GM23338 (cell line): ENCODE measurements around the gene GATAD2A. TPM values are rescaled to one million over a fixed set of nuclear protein-coding genes. Genes with fewer than 3 reads are reported as not detected.
A peak's percentile ranks its signal among the peaks of the same experiment; 100 is the strongest.

Source experiments
- ATAC-seq: fragments of 200-7000 bp; cut with Tn5 transposase; 3 replicates; pipeline ENCODE4 v1.9.1; 2020
- DNase-seq: peaks from one replicate; pipeline ENCODE4 v3.0.0-alpha.2; 2015; ENCODE audit warnings: low spot score
- H2AFZ ChIP-seq: fragments of 200-600 bp; sonication (generic); 2 replicates; pipeline ENCODE4 v1.8.0; 2016; ENCODE audit warnings: antibody characterized with exemption, mild to moderate bottlenecking, moderate library complexity
- H3F3A ChIP-seq: fragments of 200-600 bp; sonication (generic); replicated peaks from 2 replicates; pipeline ENCODE4 v1.8.0; 2017; ENCODE audit warnings: antibody characterized with exemption, mixed run types, low read depth
- H3K27ac ChIP-seq: fragments of 200-600 bp; sonication (generic); 2 replicates; pipeline ENCODE4 v1.6.1; 2016; ENCODE audit warnings: low read depth
- H3K27me3 ChIP-seq: fragments of 200-600 bp; sonication (generic); 2 replicates; pipeline ENCODE4 v1.8.0; 2016; ENCODE audit warnings: mild to moderate bottlenecking, mixed run types, moderate library complexity; ENCODE audit not compliant: insufficient read depth
- H3K36me3 ChIP-seq: fragments of 200-600 bp; sonication (generic); 2 replicates; pipeline ENCODE4 v1.8.0; 2016; ENCODE audit warnings: mild to moderate bottlenecking; ENCODE audit not compliant: insufficient read depth
- H3K4me1 ChIP-seq: fragments of 200-600 bp; sonication (generic); 2 replicates; pipeline ENCODE4 v1.8.0; 2016; ENCODE audit warnings: mild to moderate bottlenecking, moderate library complexity; ENCODE audit not compliant: insufficient read depth
- H3K4me2 ChIP-seq: fragments of 200-600 bp; sonication (generic); 2 replicates; pipeline ENCODE4 v1.7.1; 2017; ENCODE audit warnings: mixed run types
- H3K4me3 ChIP-seq: fragments of 200-600 bp; sonication (generic); 2 replicates; pipeline ENCODE4 v1.6.1; 2016; ENCODE audit warnings: mixed run types
- H3K79me2 ChIP-seq: fragments of 200-600 bp; sonication (generic); replicated peaks from 2 replicates; pipeline ENCODE4 v1.8.0; 2017; ENCODE audit warnings: mild to moderate bottlenecking; ENCODE audit not compliant: insufficient read depth
- H3K9me2 ChIP-seq: fragments of 200-600 bp; sonication (generic); 2 replicates; pipeline ENCODE4 v1.8.0; 2017; ENCODE audit not compliant: insufficient read depth
- H4K20me1 ChIP-seq: fragments of 200-600 bp; sonication (generic); replicated peaks from 2 replicates; pipeline ENCODE4 v1.8.0; 2017; ENCODE audit warnings: mild to moderate bottlenecking; ENCODE audit not compliant: insufficient read depth
- H3K27ac Mint-ChIP-seq: 2 replicates; pipeline ENCODE4 v1.8.0; 2020; ENCODE audit warnings: inconsistent platforms, mild to moderate bottlenecking, moderate library complexity, mixed read lengths
- H3K27me3 Mint-ChIP-seq: 3 replicates; pipeline ENCODE4 v1.8.0; 2022; ENCODE audit warnings: low read depth, mild to moderate bottlenecking, moderate library complexity, mixed read lengths, inconsistent platforms; ENCODE audit not compliant: insufficient read depth, poor library complexity
- H3K36me3 Mint-ChIP-seq: 3 replicates; pipeline ENCODE4 v1.8.0; 2021; ENCODE audit warnings: low read depth, mild to moderate bottlenecking, inconsistent platforms, moderate library complexity, mixed read lengths
- H3K4me1 Mint-ChIP-seq: 3 replicates; pipeline ENCODE4 v1.8.0; 2020; ENCODE audit warnings: mild to moderate bottlenecking, inconsistent platforms, mixed read lengths
- H3K4me3 Mint-ChIP-seq: 3 replicates; pipeline ENCODE4 v1.8.0; 2021; ENCODE audit warnings: moderate library complexity, mild to moderate bottlenecking, inconsistent platforms, mixed read lengths
- H3K9me3 Mint-ChIP-seq: 3 replicates; pipeline ENCODE4 v1.8.0; 2020; ENCODE audit warnings: moderate library complexity, mild to moderate bottlenecking, inconsistent platforms, mixed read lengths
- CREB1 ChIP-seq: fragments of 250-450 bp; sonication (Bioruptor Pico); IDR thresholded peaks from 2 replicates; pipeline ENCODE4 v1.5.0; 2020; ENCODE audit warnings: low read depth, mild to moderate bottlenecking, moderate library complexity
- CTCF ChIP-seq, 2 experiments: fragments of 200-600 bp in 1 of 2; sonication (generic) in 1 of 2; conservative IDR thresholded peaks; 2 replicates each; pipeline versions ENCODE4 v1.5.1 to v1.6.1; 2016 to 2017; ENCODE audit warnings: antibody characterized with exemption in 2 of 2, low read depth in 2 of 2, mild to moderate bottlenecking in 2 of 2, moderate library complexity in 1 of 2
- ETS1 ChIP-seq: IDR thresholded peaks from 2 replicates; pipeline ENCODE4 v1.6.1; 2016; ENCODE audit warnings: antibody characterized with exemption
- EZH2 ChIP-seq: fragments of 200-600 bp; sonication (generic); IDR thresholded peaks from one replicate; pipeline ENCODE4 v1.8.0; 2017; ENCODE audit warnings: antibody characterized with exemption, mild to moderate bottlenecking, low read depth; ENCODE audit not compliant: unreplicated experiment
- EZH2phosphoT487 ChIP-seq: fragments of 200-600 bp; sonication (generic); IDR thresholded peaks from one replicate; pipeline ENCODE4 v1.8.1; 2018; ENCODE audit warnings: antibody characterized with exemption; ENCODE audit not compliant: unreplicated experiment
- JUNB ChIP-seq: IDR thresholded peaks from one replicate; pipeline ENCODE4 v1.6.1; 2016; ENCODE audit warnings: antibody characterized with exemption; ENCODE audit not compliant: unreplicated experiment
- NANOG ChIP-seq: IDR thresholded peaks from 2 replicates; pipeline ENCODE4 v1.6.1; 2016; ENCODE audit warnings: antibody characterized with exemption, borderline replicate concordance
- POLR2AphosphoS5 ChIP-seq: IDR thresholded peaks from 2 replicates; pipeline ENCODE4 v1.6.1; 2016; ENCODE audit warnings: antibody characterized with exemption, low read depth
- REST ChIP-seq: IDR thresholded peaks from one replicate; pipeline ENCODE4 v1.6.1; 2018; ENCODE audit warnings: antibody characterized with exemption; ENCODE audit not compliant: unreplicated experiment
- STAT1 ChIP-seq: IDR thresholded peaks from one replicate; pipeline ENCODE4 v1.6.1; 2016; ENCODE audit warnings: antibody characterized with exemption; ENCODE audit not compliant: unreplicated experiment
- ZNF114 ChIP-seq: fragments of 250-450 bp; sonication (Bioruptor Pico); IDR thresholded peaks from 2 replicates; pipeline ENCODE4 v1.5.0; 2020; ENCODE audit warnings: mild to moderate bottlenecking, moderate library complexity
- ZNF462 ChIP-seq: fragments of 250-450 bp; sonication (Bioruptor Pico); IDR thresholded peaks from 2 replicates; pipeline ENCODE4 v1.5.0; 2020; ENCODE audit warnings: mild to moderate bottlenecking, moderate library complexity
- polyA plus RNA-seq: library from polyadenylated mRNA; unstranded; fragments of >200 nt; fragmentation: Nextera tagmentation; extraction: Ambion mirVana; gene quantifications from 2 replicates; pipeline ENCODE4 v1.2.1, GENCODE V29; 2016
- total RNA-seq: library from RNA; depleted of rRNA; stranded (reverse); fragments of >200 nt; shearing (Covaris generic); gene quantifications from 2 replicates; pipeline ENCODE4 v1.2.3, GENCODE V29; 2014

The GATAD2A gene
- total and polyA plus RNA-seq, 2 experiments from 2014 or later, result 40.0 to 151 TPM

- Mint-ChIP-seq H3K36me3 (peaks cover 22% of the 10 kb centered on the region), H3K27me3 (peaks cover 15% of the 10 kb centered on the region), H3K9me3 (no peaks in the 10 kb centered on the region), H3K27ac (0 out of 2 replicates have a peak overlapping the region, but pooled peaks have one; percentile 6), H3K4me1 (peaks cover 50% of the 10 kb centered on the region), H3K4me3 (peak overlapping the region; percentile 43)
- ATAC-seq, result no peak
- Histone ChIP-seq H4K20me1 (peaks cover 79% of the 10 kb centered on the region), H3K4me2 (peak overlapping the region; percentile 74), H3F3A (peaks cover 22% of the 10 kb centered on the region), H3K4me1 (peaks cover 42% of the 10 kb centered on the region), H3K27ac (peak overlapping the region; percentile 27), H3K79me2 (peaks cover 84% of the 10 kb centered on the region), H3K36me3 (no peaks in the 10 kb centered on the region), H2AFZ (no peak overlapping the region), H3K4me3 (peak overlapping the region; percentile 41), H3K9me2 (no peaks in the 10 kb centered on the region), H3K27me3 (no peaks in the 10 kb centered on the region)
- DNase-seq, result peak; percentile 45
- TF ChIP-seq STAT1, result no peak
- no peak for TF ChIP-seq JUNB
- no peak for TF ChIP-seq ZNF114 (CRISPR knock-in tag)
- TF ChIP-seq ETS1, result no peak
- no peak for TF ChIP-seq EZH2
- no peak for TF ChIP-seq EZH2phosphoT487
- TF ChIP-seq CREB1 (CRISPR knock-in tag), result no peak
- TF ChIP-seq POLR2AphosphoS5, result no peak
- no peak for TF ChIP-seq REST
- TF ChIP-seq NANOG, result no peak
- no peak for TF ChIP-seq ZNF462
- no peak for TF ChIP-seq CTCF (conservative IDR thresholded peaks at IDR 0.05; ENCODE audit: low read depth in 2 of 2)
Measured at GRCh38 chr19:19409631-19410030, 4.2 kb downstream of the GATAD2A start.
